Activated CD8-positive, alpha-beta memory T cell treated with anti-CD3 and anti-CD28 coated beads for 48 hours (primary cell): ENCODE results near the gene FGF11.

Source experiments
- DNase-seq, 3 experiments: peaks; one replicate each; pipeline ENCODE4 v3.0.0-alpha.2; 2020; ENCODE audit warnings: low read depth in 2 of 3, low spot score in 2 of 3

FGF11 gene

DNA sequence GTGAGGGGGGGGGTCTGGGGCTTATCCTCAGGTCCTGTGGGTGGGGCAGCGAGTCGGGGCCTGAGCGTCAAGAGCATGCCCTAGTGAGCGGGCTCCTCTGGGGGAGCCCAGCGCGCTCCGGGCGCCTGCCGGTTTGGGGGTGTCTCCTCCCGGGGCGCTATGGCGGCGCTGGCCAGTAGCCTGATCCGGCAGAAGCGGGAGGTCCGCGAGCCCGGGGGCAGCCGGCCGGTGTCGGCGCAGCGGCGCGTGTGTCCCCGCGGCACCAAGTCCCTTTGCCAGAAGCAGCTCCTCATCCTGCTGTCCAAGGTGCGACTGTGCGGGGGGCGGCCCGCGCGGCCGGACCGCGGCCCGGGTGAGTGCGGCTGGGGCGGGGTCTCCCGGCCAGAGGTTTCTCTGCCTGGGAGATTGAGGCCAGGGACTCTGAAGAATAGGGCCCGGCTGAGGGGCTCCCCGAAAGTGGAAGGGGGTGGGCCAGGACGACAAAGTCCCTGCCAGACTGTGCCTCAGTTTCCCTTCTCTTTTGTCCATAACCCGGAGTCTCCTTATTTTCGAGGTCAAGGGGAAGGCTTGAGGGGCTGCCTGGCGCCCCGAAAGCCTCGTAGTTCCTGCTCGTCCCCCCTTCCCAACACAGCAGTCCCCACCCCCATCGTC is at the start of gene FGF11:
Gene FGF11 (plus strand): TSS at position 51 of the 651 bp plus-strand sequence. CDS start 109 bp downstream, at position 160.
- DNase-seq = no peak

DNA sequence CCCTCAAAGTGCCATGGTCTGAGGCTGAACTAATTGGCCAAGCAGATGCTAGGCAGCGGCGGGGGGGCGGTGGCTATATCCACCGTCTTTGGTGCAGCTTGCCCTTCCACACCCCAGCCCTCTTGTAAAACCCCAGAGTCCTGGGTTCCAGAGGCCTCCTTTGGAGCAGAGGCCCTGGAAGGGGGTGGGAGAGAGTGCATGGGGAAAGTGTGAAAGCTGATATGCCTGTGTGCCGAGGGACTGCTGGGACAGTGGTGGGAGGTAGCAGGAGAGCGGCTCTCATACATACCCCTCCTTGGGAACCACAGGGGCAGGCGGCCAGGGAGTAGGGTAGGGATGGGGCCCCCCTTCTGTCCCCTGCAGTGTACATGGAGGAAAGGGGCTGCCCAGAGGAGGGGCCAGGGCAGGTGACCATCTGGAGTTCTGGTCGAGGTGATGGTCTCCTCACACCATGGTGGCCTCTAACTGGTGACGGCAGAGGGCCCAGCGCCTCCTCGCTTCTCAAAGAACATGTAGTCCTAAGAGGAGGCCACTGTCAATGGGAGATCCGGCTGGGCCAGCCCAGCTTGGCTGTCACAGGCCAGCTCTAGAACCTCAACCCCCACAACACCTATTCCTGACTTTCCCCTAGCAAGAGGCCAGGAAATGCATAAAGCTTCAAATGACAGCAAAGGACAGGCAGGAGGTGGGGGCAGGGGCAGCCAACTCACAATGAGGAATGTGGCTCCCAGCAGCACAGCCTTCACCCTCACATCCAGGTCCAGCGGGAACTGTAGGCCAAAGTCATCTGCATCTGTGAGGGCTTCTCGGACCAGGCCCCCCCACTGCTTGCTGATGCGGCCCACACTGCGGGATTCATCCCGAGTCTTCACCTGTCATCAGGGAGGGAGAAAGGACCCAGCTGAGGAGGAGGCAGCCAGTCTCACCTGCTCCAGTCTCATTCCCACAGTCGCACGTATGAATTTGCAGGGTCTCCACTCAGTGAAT is 49.1 kb upstream of the FGF11 start:
- DNase-seq = no peak

DNA sequence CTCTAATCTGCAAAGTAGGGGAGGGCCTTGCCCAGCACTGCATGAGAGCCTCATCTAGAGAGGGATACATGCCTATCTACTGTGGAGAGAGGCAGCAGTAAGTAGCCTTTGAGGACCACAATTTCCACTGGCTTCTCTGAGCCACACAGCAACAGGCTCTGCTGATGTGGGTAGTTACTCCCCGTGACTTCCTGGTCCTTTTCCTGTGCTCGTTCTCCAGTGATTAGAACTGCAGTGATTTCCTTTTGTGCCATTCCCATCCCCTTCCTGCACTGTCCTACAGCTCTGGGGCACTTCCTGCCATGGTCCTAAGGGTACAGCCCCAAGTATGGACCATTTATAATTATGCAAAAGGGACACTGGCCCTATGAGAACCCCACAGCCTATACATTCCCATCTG is 48.0 kb upstream of the FGF11 start:
- no peak for DNase-seq

DNA sequence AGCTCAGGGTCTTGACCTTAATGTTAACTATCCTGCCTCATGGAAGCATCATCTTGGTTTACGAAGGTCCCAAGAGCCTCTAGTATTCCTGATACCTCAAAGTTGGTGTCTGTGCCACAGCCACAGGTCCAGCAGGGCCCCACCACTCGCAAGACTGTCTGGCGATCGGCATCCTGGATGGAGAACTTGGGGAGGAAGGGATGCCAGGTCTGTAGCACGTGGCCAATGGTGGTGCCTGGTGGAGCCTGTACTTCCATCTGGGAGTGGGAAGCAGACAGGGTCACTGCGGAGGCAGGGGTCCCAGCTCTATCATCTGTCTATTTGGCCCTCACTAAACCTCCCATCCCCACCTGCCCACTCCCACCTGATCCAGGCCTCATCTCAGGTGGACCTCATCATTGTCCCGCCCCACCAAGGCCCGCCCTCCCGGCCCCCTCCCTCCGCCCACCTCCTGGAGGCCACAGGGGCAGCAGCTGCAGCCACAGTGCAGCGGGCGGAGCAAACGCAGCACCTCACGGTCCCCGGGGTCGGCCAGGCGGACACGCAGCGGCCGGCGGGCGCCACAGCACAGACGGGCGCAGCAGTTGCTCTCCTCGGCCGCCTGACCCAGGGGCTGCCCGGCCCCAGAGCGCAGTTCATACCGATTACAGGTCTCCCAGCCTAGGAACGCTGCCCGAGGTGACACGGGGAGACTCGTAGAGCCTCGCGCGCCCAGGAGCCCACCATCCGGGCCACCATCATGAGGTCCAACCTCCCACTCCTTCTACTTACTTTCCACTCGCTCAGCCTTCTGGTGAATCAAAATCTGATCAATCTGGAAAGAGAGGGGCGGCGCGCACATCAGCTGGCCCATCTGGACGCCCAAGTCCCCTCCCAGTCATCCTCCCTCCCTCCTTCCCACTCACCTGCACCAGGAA is 46.4 kb upstream of the FGF11 start:
- DNase-seq = no peak

DNA sequence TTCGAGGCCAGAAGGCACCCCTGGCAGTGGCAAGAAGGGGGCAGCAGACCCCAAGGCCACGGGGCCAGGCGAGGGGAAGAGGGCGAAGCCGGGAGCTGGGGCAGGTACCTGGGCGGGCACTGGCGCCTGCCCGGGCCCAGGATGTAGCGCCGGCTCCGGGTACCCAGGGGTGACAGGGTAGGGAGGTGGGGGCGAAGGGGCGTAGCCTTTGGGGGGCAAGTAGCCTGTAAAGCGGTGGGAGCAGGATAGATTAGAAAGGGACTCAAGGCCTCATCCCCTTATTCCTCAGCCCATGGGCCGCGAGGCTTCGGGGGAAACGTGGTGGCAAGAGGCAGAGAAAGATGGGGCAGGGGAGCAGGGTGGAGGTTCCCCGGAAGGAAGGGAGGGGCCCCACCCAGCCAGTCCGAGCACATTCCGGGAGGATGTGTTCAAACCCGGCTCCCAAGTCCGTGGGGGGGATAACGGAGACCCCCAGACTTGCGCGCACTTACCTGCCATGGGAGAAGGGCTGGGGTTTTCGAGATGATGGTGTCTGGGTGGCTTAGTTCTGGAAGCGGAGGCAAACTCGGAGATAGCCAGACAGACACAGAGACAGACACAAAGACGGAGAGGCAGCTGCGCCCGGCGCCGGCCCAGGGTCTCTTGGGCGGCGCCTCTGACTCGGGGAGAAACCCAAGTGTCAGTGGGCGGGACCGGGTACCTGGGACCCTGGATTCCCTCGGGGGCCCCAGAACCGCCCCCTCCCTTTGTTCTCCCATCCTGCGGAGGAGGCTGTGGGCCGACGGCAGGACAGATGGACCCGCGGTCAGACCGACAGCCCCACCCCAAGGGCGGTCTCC is 45.5 kb upstream of the FGF11 start:
- DNase-seq = no peak

DNA sequence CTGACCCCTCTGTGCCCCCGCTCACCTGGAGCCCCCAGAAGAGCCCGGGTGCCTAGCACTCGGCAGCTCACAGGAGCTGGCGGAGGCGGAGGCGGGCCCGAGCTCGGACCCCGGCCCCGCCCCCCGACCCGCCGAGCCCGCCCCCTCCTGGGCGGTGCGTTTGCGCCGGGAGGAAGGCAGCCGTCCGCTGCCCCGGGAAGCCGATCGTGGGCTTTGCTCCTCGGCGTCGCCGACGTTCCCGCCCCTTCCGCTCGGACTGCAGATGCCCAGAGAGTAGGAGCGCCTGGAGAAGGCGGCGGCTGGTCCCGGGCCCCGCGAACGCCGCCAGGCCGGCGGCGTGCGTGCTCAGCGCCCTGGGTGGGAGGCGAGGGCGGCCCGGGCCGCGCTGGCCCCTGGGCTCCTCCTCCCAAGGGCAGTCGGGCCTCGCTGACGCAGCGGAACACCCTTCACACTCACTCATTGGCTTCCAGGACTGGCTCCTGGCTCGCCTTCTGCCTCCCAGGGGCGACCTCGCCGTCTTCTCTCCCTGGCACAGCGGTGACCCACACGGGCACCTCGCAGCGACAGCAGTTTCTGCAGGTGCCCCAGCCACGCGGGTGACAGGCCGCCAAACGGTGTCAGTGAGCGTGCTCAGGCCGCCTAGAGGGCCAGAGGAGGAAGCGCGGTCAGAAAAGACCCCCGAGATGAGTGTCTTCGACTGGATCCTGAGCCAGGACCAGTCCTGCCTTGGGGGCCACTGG is 44.7 kb upstream of the FGF11 start, which contains the start of gene PLSCR3:
Gene PLSCR3 (minus strand): TSS at position 74 of the 740 bp plus-strand sequence. CDS start 415 bp downstream, outside the sequence.
- peak; percentile 61 to 81 (median 79) for DNase-seq

DNA sequence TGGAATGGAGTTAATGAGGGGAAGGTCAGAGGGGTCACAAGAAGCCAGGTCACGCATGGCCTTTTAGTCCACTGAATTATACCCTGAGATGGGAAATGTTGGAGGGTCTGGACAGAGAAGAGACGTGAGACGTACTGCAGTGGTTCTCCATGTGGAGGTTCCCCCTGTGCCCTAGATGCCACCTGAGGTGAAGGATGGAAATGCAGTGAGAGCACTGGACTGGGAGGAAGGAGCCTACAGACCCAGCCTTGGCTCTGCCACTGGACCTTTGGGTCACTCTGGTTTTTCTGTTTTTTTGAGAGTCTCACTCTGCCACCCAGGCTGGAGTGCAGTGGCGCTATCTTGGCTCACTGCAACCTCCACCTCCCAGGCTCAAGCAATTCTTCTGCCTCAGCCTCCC is 43.2 kb upstream of the FGF11 start:
- no peak for DNase-seq

DNA sequence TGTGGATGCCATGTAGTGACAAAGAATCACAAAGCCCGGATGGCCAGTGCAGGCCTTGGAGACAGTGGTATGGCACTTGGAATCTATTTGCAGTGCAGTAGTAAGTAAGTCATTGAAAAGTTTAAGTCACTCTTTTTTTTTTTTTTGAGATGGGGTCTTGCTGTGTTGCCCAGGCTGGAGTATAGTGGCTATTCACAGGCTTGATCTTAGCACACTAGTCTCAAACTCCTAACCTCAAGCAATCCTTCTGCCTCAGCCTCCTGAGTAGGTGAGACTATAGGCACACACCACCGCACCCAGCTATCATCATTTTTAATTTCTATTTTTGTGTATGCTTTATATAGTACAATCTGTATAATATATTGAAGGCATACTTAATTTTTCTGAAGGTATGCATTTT is 40.7 kb upstream of the FGF11 start:
- no peak for DNase-seq

DNA sequence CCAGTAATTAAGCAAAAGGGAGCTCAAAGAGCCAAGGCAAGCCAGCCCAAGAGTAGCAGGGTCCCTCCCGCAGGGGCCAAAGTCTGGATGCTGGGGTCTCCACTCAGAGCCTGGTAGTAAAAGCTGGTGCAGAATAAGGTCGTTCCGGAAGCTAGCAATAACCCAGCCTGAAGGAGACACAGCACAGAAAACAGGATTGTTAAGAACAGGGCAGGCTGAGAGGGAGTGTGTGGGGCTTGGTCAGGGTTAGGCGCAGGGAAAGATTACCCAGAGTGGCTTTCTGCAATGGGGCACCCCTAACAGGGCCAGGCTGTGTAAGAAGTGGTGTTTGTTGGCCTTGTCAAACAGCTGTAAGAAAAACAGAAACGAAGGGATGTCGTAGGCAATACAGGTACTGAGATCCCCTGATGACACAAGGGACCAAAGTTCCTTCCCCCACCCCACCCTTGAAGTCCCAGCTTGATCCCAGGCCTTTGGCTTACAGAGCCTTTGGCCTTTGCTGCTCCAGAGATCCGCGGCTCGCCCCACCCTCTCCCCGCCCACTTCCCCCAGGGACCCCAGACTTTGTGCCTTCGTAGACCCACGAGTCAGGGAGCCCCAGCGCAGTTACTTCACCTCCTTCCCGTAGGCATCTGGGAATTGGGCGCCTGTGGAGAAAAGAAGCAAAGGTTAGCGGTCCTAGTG is 36.1 kb upstream of the FGF11 start:
- DNase-seq = no peak

DNA sequence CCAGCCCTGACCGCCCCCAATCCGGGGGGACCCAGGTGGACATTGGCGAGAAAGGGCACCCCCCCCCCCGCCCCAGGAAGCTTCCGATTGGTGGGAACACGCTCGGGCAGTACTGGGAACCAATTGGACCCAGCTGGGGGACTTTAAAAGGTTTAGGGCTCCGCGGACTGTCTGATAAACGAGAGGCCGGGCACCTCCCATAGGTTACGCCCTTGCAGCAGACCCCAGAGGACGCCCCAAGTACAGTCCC is 35.7 kb upstream of the FGF11 start:
- DNase-seq = no peak

DNA sequence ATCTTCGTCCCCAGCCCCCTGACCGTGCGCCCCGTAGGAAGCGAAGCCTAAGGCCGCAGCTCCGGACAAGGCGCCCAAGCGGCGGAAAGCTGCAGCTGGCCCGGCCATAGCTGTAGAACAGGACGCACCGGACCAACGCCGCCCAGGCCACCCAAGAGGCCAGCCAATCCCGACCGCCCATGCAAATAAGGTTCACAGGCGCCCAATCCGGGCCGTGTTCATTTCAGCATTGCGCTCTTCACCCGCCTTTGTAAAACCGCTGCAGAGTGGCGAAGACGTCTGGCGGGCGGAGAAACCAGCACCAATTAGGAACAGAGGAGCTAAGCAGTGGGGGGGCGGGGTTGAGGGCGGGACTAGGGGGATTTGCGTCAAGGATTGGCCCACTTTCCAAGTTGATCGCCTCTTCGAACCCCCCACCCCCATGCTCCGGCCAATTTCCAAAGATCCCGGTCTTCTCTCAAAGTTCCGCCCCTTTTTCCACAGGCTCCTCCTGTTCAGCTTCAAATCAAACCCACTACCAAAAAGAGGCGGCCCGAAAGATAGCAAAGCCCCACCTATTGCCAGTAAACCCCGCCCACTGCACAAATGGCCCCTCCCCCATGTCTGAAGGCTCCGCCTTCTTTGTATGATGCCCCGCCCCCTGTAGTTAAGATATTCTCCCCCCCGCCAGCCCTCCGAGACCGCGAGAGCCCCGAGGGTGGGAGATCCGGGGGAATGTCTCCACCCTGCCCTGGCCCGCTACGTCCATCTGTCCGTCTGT is 35.2 kb upstream of the FGF11 start, which contains the start of gene TMEM256:
Gene TMEM256 (minus strand): TSS at position 121 of the 760 bp plus-strand sequence. CDS start 13 bp downstream, at position 108.
- DNase-seq = peak; percentile 85 to 87 (median 86)

DNA sequence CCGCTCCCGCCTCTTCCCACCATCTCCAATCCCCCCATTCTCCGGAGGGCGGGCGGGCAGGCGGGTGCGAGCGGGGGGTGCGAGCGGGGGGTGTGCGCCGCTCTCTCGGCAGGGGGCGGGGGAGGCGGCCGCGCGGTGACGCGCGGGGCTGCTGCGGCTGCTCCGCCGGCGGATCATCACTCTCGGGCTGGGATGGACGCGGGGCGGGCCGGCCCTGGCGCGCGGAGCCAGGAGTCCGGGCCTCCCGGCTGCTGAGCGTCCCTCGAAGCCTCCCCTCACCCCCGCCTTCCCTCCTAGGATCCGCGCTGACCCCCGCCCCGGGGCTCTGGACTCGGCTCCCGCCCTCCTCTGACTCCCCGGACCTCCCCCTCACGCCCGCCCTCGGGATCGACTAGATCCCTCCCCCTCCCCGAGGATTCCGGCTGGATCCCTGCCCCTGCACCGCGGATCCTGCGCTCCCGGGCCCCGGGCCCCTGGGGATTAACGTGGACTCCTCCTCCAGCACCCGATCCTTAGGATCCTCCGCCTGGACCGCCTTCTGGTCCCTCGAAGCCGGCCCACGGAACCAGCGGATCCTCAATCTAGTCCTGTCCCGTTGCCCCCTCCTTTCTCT is 34.5 kb upstream of the FGF11 start:
- DNase-seq = peak in 1 of 3 experiments; percentile 38

DNA sequence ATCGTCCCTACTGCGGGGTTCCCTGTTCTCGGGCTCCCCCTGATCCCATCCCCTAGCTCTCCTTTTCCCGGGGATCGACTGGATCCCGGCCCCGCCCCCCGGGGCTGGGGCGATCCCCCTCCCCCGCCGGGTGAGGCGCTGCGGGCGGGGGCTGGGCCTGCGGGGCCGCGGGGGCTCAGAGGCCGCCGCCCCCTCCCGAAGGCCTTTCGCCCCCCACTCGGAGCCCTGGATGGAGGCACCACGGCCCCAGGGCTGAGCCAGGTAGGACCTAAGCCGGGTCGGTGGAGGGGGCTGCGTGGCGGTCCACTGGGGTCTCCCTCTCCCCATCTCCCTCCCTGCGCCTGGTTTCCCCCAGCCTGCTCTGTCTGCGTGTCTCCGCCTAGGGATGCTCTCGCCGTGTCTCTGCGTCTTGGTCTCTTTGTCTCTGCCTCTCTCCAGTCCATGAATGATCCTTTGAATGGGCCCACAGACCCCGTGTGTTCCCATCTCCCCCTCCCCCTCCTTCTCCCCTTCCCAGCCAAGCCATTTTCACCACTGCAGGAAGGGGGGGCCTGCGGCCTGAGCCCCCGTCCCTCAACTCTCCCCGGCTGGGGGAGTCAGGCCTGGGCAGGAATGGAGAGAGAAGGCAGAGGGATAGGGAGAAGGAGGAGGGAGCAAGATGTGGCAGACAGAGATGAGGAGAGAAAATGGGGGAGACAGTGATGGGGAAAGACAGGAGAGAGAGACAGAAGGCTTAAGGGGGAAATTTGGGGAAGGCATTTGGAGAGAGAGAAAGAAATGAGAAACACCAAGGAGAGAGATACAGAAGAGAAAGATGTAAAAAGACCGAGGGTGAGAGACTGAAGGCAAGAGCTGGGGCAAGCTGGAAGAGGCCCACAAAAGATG is 33.7 kb upstream of the FGF11 start:
- no peak for DNase-seq

DNA sequence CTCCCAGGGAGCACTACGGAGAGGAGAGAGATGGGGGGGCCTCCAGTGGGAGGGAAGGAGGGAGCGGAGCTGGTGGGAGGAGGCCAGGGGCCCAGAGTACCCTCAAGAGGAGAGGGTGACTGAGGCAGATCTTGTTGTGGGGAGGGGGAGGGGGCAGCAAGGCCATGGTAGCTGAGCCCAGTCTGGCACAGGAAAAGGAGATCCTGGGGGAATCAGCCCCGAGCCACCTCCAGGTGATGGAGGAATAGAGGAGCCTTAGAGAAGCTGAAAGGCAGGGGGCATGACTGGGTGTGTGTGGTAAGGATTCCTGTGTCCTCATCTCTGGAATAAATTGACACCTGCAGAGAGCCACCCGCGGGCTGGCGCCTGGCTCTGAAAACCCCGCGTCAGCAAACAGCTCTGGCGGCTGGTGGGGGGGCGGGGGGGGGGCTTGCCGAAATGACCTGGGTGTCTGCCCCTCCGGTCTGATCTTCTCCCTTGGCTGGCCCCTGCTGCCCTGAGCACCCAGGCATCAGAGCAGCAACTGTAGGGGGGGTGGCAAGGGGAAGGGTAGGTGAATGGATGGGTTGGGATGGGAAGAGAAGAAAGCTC is 33.0 kb upstream of the FGF11 start:
- no peak for DNase-seq

DNA sequence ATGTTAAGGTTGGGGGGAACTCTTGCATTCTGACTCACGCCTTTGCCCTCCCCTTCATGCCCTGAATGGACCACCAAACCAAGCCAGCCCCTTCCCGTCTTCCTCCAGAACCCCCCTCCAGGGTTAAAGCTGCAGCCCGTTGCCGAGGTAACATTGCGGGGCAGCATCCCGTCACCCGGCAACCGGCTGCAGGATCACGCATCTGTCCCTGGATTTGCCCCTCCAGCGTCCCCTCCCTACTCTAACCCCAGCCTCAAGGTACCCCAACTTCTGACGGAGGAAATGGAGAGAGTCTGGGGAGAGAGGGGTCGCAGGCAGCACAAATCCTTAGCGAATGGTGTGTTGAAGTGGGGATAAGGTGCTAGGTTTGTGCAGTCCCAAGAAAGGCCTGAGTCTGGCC is 32.2 kb upstream of the FGF11 start:
- no peak for DNase-seq

DNA sequence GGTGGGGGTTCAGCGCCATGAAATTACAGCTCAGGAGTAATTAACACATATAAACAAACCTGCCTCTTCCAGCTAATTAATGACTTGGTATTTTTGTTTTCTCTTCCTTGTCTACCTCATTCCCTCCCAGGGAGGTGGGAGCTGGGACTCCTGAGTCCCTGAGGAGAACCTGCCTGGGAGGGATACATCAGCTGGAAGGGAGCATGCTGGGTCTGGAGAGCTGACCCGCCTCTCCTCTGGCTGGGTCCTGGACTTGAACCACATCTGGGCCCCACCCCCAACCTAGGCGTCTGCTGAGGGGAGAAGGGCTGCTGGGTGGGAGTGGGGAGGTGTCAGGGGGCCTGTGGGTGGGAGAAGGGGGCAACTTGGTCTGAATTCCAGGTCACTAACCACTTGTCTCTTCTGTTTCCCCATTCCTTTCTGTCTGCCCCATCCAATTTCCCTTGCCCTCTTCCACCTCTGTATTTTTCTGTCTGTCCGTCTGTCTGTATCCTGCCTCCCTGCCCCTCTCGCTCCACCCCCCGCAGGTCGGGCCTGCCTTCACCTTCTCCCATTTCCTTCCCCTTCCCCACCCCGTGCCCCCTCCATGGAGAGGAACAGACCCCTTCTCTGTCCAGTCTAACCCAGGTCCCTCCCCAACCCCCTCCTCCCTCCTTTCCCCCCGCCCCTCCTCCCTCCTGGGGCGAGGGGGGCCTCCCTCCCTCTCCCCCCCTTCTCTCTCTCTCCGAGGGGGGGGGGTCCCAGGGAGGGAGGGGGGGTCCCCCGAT is 31.6 kb upstream of the FGF11 start, which contains the start of gene NLGN2:
Gene NLGN2 (plus strand): TSS at position 361 of the 767 bp plus-strand sequence. CDS start 411 bp downstream, outside the sequence.
- no peak for DNase-seq
